IPS-20b (cell line): ENCODE results near the gene CARMIL1.

Experiments used
- H3K27ac ChIP-seq: one replicate; pipeline ENCODE4 v1.5.1; 2013; ENCODE audit warnings: low read length
- H3K27me3 ChIP-seq: 2 replicates; pipeline ENCODE4 v1.6.1; 2013; ENCODE audit warnings: mild to moderate bottlenecking, low read length, inconsistent platforms; ENCODE audit not compliant: insufficient read depth
- H3K36me3 ChIP-seq: 2 replicates; pipeline ENCODE4 v1.6.1; 2013; ENCODE audit warnings: low read depth, mild to moderate bottlenecking, inconsistent platforms, low read length, moderate library complexity; ENCODE audit not compliant: insufficient read depth
- H3K4me1 ChIP-seq: 2 replicates; pipeline ENCODE4 v1.6.1; 2013; ENCODE audit warnings: mild to moderate bottlenecking, control low read depth, inconsistent platforms, low read length, moderate library complexity; ENCODE audit not compliant: insufficient read depth
- H3K4me3 ChIP-seq: 2 replicates; pipeline ENCODE4 v1.5.1; 2013; ENCODE audit warnings: mild to moderate bottlenecking, low read length, inconsistent platforms
- H3K9ac ChIP-seq: 2 replicates; pipeline ENCODE4 v1.6.1; 2013; ENCODE audit warnings: low read depth, mild to moderate bottlenecking, inconsistent platforms, low read length, moderate library complexity
- H3K9me3 ChIP-seq: 2 replicates; pipeline ENCODE4 v1.6.1; 2013; ENCODE audit warnings: mild to moderate bottlenecking, low read depth, low read length, inconsistent platforms; ENCODE audit not compliant: insufficient read depth

CARMIL1 gene

DNA sequence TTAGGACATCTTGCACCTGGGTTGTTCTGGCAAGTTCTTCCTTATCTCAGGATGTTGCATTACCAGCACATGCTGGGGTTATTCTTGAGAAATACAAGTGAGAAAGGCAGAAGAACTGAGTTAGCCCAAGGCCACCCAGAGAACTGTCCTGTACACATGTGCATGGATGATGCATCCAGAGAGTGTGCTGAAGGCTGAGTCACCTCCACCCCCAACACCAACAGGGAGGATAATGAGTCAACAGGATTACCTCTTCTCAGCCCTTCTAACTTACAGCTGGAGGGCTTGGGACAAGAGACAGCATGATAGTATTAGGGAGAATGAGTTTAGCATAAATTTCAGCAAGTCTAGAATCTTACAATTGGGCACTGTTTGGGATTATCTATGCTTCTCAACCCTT is 381.3 kb downstream of the CARMIL1 start:
- H3K9me3 ChIP-seq = no peaks in the 10 kb centered on the region
- H3K9ac ChIP-seq = no peak overlapping the region
- H3K27me3 ChIP-seq = no peaks in the 10 kb centered on the region; the same call in 1 of the 2 replicates
- no peaks in the 10 kb centered on the region for H3K36me3 ChIP-seq
- H3K4me1 ChIP-seq = no peaks in the 10 kb centered on the region
- H3K4me3 ChIP-seq = no peak overlapping the region
- no peak overlapping the region for H3K27ac ChIP-seq

DNA sequence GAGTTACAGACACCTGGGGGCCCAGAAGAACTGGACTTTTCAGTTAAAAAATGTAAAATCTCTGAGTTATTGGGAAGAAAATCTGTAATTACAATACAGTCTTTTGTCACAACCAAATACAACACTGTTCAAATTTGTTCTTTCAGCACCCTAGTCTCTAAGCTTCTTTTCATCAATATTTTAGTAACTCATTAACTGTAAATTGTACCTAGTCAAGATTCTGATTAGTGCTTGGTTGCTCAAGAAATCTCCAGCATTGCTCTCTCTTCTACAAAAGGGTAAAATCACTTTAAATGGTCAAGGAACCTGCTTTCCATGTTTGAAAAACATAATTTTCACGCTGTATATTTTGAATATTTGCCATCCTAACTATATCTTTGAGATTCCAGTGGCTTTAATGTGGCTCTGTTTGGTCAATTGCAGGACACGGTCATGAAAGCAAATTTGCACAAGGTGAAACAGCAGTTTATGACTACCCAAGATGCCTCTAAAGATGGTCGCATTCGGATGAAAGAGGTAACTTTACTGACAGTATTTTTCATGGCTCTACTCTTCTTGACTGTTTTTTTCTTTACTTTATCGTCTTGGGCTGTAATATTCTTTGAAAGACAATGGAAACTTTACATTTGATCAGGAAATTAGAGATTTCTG is 382.1 kb downstream of the CARMIL1 start:
- Histone ChIP-seq H3K36me3 (no peaks in the 10 kb centered on the region), H3K27me3 (no peaks in the 10 kb centered on the region; the same call in 1 of the 2 replicates), H3K4me3 (no peak overlapping the region), H3K4me1 (no peaks in the 10 kb centered on the region), H3K9me3 (no peaks in the 10 kb centered on the region), H3K9ac (no peak overlapping the region), H3K27ac (no peak overlapping the region)

GRCh38 chr6:25665455-25665854 is 386.3 kb downstream of the CARMIL1 start:
- Histone ChIP-seq H3K9ac (no peak overlapping the region), H3K4me3 (no peak overlapping the region), H3K9me3 (no peaks in the 10 kb centered on the region), H3K27ac (no peak overlapping the region), H3K36me3 (no peaks in the 10 kb centered on the region), H3K4me1 (no peaks in the 10 kb centered on the region), H3K27me3 (no peaks in the 10 kb centered on the region)

GRCh38 chr6:25669413-25669812 is 390.2 kb downstream of the CARMIL1 start:
- Histone ChIP-seq H3K27me3 (no peaks in the 10 kb centered on the region), H3K4me1 (no peaks in the 10 kb centered on the region), H3K9me3 (no peaks in the 10 kb centered on the region), H3K4me3 (no peak overlapping the region), H3K36me3 (no peaks in the 10 kb centered on the region), H3K27ac (no peak overlapping the region), H3K9ac (no peak overlapping the region)
